GM19455 (cell line): ENCODE measurements around the gene AREG.

Source experiments
- ATAC-seq: cut with Tn5 transposase; IDR thresholded peaks from one replicate; pipeline ENCODE4 v1.9.1; 2021; ENCODE audit not compliant: unreplicated experiment

Gene AREG

GRCh38 chr4:74431113-74431826 lies 13.7 kb upstream of the AREG start:
- ATAC-seq = peak; percentile 56

GRCh38 chr4:74433043-74433442 lies 11.9 kb upstream of the AREG start:
- ATAC-seq = no peak

- ATAC-seq = no peak
These were observed 11.3 kb upstream of the AREG start for GRCh38 chr4:74433541-74434172.

GRCh38 chr4:74435296-74435695 lies 9.6 kb upstream of the AREG start:
- ATAC-seq = no peak

- no peak for ATAC-seq
These were observed 7.1 kb upstream of the AREG start for GRCh38 chr4:74437866-74438265.

GRCh38 chr4:74438661-74439060 lies 6.3 kb upstream of the AREG start:
- no peak for ATAC-seq

- ATAC-seq = no peak
These were observed 5.0 kb upstream of the AREG start for GRCh38 chr4:74439952-74440351.

GRCh38 chr4:74440356-74440755 lies 4.6 kb upstream of the AREG start:
- ATAC-seq = no peak

- ATAC-seq = no peak
These were observed 3.2 kb upstream of the AREG start for GRCh38 chr4:74441744-74442143.

GRCh38 chr4:74446193-74446868 lies 1.4 kb downstream of the AREG start:
- ATAC-seq = no peak

GRCh38 chr4:74446896-74447295 lies 2.0 kb downstream of the AREG start:
- ATAC-seq = no peak

GRCh38 chr4:74447636-74448233 lies 2.8 kb downstream of the AREG start:
- ATAC-seq = no peak

GRCh38 chr4:74449571-74450297 lies 4.8 kb downstream of the AREG start:
- no peak for ATAC-seq

GRCh38 chr4:74450298-74450683 lies 5.4 kb downstream of the AREG start:
- ATAC-seq = no peak

GRCh38 chr4:74451214-74451661 lies 6.3 kb downstream of the AREG start:
- no peak for ATAC-seq

GRCh38 chr4:74453037-74453635 lies 8.2 kb downstream of the AREG start:
- ATAC-seq = no peak

- no peak for ATAC-seq
These were observed 9.2 kb downstream of the AREG start for GRCh38 chr4:74453829-74454742.

- no peak for ATAC-seq
These were observed 10.6 kb downstream of the AREG start for GRCh38 chr4:74455361-74456055.
